ENCODE results near the gene CALY.
A peak's percentile ranks its signal among the peaks of the same experiment; 100 is the strongest.

The CALY gene

GRCh38 chr10:133366751-133367150 lies 30.1 kb upstream of the CALY start:
- DNase-seq (ENCODE audit: low read depth), result no peak

DNA sequence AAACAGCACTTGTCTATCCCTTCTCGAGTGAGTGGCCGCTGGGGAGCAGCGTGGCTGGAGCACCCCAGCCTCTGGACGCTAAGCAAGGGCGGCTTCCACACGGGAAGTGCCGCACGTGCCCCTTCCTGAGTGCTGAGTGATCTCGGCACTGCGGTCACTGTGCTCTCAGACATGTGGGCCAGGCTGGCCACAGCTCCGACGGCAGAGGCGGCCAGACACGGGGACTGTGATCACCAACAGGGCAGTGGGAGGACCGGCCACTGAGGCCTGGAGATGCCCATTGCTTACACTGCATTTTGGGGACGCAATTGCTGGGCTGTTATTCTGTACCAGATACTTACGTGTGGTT lies 29.4 kb upstream of the CALY start:
- no peak for DNase-seq (ENCODE audit: low read depth)

DNA sequence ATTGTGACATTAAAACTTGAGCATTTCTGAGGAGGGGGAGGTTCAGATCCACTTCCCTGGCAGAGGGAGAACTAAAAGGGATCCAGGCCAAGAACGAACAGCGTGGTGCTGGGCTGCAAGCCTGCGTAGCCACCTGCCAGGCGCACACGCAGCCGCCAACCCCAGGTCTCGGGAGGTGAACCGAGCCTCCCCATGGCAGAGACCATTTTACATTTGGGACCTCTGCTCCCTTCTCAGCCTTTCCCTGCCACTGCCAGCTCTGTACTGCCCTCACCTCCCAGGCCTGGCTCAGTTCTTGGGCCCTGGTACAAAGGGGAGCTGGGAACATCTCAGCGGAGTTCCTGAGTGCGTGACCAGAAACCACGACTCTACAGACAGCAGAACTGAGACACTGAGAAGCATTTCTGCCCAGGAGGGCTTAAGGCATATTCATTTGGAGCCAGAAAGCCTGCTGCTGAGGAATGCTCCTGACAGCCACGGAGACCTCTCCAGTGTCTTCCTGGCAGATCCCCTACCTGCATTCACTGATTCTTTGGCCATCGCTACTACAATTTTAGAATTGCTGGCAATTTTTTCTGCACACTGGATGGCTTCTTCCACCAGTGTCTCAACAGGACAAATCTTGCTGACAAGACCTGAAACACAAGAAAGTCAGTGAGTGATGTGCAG lies 28.9 kb upstream of the CALY start:
- DNase-seq (ENCODE audit: low read depth), result no peak

DNA sequence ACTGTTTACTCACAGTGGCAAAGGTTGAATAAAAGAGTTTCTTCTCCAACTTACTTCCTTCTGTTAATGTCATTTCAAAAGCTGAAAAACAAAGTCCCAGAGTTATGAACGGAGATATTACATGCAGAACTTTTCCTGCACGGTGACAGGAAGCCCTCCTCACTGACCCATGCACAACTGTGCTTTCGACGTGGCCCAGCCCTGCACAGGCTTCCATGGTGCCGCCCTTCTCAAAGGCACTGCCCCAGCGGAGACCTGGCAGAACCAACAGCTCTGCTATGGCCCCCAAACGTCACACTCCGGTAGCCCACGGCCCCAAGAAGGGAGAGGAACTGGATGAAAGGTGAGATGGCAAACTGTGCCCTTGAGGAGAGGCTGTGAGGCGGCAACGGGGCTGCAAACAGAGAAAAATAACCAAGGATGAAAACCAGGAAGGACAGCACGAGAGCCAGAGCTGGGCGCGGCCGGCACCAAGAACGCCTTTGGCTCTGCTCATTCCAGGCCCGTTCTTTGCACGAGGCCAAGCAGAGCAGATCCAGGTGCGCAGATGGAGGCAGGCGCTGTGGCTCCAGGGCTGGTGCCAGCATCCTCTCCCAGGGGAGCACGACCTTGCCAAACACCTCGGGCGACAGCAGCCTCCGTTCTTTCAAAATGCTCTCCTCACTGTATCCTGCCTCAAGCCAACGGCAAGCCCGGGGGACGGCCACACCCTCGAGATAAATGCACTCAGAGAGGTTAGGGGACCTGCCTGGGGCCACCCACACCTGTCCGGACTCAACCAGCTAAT lies 28.1 kb upstream of the CALY start:
- no peak for DNase-seq (ENCODE audit: low read depth)

- no peak for DNase-seq (ENCODE audit: low read depth)
Measured at GRCh38 chr10:133362846-133363245, 26.1 kb upstream of the CALY start.

- no peak for DNase-seq (ENCODE audit: low read depth)
Measured at GRCh38 chr10:133361773-133362441, 25.2 kb upstream of the CALY start.

GRCh38 chr10:133361227-133361626 lies 24.5 kb upstream of the CALY start:
- no peak for DNase-seq (ENCODE audit: low read depth)

DNA sequence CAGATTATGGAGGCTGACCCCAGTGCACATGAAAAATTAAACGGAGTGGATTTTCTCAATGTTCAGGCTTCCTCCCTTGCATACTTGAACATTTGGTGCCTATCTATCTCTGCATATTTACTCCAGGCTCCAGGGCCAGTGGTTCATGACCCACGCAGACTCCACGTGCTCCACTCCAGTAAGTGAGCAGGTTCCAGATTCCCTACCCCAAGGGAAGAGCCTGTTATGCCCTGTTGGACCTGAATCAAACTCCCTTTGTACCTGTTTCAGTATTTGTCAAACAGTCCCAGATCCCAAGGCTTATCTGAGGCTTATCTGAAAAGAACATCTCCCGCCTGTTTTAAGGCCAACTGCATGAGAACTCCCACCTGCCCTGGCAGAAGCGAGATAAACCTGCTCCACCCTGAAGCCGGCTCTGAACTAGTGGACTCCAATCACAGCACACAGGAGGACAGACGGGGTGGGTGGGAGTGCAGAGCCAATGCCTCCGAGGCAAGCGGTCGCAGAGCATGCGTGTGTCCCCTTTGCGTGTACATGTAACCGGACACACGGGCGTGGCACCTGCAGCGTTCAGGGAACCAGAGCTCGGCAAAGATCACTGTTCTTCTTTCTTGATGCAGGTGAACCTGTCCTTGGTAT lies 23.4 kb upstream of the CALY start:
- DNase-seq (ENCODE audit: low read depth), result no peak

DNA sequence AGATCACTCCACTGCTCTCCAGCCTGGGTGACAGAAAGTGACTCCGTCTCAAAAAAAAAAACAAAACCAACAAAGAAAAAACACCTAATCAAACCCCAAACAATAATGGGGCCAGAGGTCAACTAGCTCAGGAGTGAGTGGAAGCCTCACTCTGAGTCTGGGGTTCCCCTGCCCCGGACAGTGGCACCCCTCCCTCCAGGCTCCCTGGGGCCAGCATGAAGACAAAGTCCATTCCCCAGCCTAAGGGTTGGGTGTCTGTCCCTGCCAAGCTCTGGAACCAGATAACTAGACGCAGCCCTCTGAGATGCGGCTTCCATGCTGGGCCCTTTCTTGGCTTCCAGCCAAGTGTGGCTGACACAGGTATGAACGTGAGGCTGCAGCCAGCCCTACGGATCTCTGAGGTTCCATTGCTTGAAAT lies 22.9 kb upstream of the CALY start:
- no peak for DNase-seq (ENCODE audit: low read depth)

DNA sequence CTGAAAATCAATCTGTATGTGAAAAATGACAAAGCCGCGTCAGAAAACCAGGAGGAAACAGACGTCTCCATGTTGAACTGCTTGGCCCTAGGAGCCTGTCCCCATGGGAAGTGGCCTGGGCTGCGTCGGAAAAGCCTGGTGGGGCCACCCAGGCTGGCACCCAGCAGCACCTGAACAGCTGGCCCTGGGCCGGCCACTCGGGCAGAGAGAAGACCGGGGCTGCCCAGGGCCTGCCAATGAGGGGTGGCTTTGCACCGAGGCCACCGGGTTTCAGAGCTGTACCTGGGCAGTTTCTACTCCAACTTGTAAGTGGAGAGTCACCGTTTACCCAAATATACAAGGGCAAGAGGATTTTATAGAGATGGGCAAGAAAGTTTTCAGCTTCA lies 22.2 kb upstream of the CALY start:
- no peak for DNase-seq (ENCODE audit: low read depth)

DNA sequence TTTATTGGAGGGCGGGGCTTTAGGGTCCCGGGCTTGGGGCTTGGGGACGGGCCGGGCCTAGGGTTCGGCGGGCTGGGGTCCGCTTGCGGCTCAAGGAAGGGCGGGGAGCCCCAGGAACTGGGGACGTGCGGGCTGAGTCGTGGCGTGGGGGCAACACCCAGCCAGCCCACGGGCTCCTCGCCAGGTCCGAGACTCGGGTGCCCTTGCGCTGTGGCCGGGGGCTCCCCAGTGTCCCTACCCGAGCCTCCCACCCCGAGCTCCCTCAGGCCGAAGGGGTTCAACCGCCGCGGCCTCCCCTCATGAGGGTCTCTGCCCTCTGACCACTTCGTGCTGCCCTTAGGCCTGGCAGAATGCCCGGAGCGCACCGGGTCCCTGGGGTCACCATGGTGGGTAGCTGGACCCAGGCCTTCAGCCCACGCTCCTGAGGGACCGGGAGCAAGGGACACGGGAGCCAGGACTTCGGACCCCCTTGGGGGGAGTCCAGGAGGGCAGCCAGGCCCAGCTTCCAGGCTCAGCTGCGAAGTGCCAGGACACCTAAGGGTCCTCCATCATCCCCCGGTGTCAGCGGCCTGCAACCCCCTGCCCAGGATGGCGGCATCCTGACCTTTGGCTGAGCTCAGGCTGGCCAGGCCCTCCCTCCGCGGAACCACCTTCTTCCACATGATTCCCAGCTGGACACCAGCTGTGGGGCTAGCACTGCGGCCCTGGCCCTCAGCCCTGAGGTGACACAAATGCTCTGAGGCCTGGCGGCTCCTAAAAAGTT lies 21.6 kb upstream of the CALY start:
- DNase-seq (ENCODE audit: low read depth), result no peak

DNA sequence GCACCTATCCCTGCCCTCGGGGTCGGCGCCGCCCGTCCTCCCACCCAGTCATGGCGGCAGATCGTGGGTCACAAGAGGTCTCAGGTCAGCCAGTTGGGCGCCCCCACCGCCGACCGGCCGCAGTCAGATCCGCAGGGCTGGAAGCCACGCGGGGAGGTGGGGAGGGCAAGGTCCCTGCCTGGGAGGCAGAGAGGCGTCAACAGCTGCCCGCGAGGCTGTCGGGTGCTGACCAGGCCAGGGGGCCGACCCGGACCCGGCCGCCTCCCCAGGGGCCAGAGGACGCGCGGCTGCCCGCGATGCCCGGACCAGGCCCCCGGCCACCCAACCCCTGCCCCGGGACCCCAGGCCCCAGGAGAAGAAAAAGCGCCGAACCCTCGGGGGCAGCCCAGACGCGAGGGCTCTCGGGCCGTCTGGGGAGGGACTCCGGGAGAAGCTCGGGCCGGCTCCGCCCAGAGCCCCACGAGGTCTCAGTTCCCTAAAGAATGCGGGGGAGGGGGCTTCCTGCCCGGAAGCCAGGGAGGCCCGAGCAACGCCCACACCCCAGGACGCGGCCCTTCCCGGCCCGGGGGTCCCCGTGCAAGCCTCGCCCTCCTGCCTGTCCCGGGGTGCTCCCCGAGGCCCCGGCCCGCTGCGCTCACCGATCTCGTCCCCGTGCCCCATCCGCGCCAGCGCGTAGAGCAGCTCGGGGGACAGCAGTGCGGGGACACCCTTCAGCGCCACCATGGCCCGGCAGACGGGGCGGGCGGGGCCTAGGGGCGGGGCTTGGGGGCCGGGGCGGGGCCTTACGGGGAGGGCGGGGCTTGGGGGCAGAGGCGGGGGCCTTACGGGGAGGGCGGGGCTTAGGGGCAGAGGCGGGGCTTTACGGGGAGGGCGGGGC lies 20.8 kb upstream of the CALY start, which contains the start of gene FUOM:
Gene FUOM (minus strand): TSS at position 735 of the 877 bp plus-strand sequence. CDS start 12 bp downstream, at position 723.
- peak; percentile 55 for DNase-seq (ENCODE audit: low read depth)

- DNase-seq (ENCODE audit: low read depth), result no peak
Measured at GRCh38 chr10:133356549-133357284, 20.0 kb upstream of the CALY start.

DNA sequence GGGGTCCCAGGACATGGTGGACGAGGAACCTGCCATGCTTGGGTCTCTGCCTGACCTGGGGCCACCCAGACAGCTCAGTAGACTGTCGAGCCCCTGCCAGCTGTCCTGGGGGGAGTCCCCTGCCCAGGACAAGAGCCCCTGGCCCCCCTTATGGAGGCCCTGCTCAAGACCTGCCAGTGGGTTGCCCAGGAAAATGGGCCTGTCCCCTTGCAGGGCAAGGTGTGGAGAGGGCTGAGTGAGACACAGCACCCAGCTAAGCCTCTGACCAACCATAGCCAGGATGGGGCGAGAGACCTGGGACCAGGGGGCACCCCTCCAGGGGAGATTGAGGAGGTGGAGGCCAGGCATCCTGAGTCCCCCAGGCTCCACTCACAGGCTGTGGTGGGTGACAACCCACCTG lies 19.3 kb upstream of the CALY start:
- DNase-seq (ENCODE audit: low read depth), result no peak

- DNase-seq (ENCODE audit: low read depth), result no peak
Measured at GRCh38 chr10:133355266-133355665, 18.6 kb upstream of the CALY start.

GRCh38 chr10:133354672-133355240 lies 18.1 kb upstream of the CALY start:
- no peak for DNase-seq (ENCODE audit: low read depth)

GRCh38 chr10:133353988-133354605 lies 17.4 kb upstream of the CALY start:
- no peak for DNase-seq (ENCODE audit: low read depth)

- DNase-seq (ENCODE audit: low read depth), result no peak
Measured at GRCh38 chr10:133353202-133353959, 16.7 kb upstream of the CALY start.
